Peyer's patch (tissue), 4 donors: ENCODE results near the gene ACTMAP.

Source experiments
- POLR2A ChIP-seq, 2 donors: fragments of 450-650 bp; IDR thresholded peaks; one replicate each; pipeline ENCODE4 v1.5.1; 2017; ENCODE audit warnings: antibody characterized with exemption in 2 of 2, mild to moderate bottlenecking in 2 of 2, moderate library complexity in 2 of 2
- TF ChIP-seq, protein P1 (sequence below), 6 experiments: fragments of 450-650 bp in 4 of 6; fragments of 200-600 bp in 2 of 6; sonication (generic) in 1 of 6; IDR thresholded peaks; one replicate each; pipeline ENCODE4 v1.5.1; 2017 to 2019; ENCODE audit warnings: antibody characterized with exemption in 6 of 6, mild to moderate bottlenecking in 3 of 6, moderate library complexity in 1 of 6

DNA sequence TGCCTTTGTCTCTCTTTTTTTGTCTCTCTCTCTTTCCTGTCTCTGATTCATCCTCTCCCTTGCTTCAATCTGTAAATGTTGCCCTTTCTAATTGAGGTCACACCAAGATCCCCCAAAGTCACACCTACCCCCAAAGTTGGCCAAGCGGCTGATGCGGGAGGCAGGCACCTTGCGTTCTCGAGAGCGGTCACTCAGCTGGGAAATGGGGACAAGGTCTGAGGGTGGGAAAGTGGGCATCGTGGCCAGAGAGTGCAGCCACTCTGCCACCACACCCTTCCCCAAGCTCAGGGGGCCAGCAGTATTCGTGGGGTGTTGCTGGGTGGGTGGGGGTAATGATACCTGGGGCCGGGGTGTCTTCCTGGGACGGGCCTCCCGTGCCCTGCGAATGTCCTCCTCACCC is 36.3 kb downstream of the ACTMAP start:
- TF ChIP-seq, protein P1, sequence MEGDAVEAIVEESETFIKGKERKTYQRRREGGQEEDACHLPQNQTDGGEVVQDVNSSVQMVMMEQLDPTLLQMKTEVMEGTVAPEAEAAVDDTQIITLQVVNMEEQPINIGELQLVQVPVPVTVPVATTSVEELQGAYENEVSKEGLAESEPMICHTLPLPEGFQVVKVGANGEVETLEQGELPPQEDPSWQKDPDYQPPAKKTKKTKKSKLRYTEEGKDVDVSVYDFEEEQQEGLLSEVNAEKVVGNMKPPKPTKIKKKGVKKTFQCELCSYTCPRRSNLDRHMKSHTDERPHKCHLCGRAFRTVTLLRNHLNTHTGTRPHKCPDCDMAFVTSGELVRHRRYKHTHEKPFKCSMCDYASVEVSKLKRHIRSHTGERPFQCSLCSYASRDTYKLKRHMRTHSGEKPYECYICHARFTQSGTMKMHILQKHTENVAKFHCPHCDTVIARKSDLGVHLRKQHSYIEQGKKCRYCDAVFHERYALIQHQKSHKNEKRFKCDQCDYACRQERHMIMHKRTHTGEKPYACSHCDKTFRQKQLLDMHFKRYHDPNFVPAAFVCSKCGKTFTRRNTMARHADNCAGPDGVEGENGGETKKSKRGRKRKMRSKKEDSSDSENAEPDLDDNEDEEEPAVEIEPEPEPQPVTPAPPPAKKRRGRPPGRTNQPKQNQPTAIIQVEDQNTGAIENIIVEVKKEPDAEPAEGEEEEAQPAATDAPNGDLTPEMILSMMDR (IDR thresholded peaks at IDR 0.05): no peak
- no peak for TF ChIP-seq POLR2A (IDR thresholded peaks at IDR 0.05)
